HCT116 (cell line): Measurements from ENCODE around the gene STAT6. TPM values are rescaled to one million over a fixed set of nuclear protein-coding genes. Genes with fewer than 3 reads are reported as not detected.

Source experiments
- ATAC-seq: fragments of 200-7000 bp; cut with Tn5 transposase; 2 replicates; pipeline ENCODE4 v1.9.1; 2020; ENCODE audit warnings: mild to moderate bottlenecking, moderate library complexity
- BruUV-seq: library from RNA; stranded (reverse); fragments of 400-500 nt; replicated peaks from 2 replicates; lab custom pipeline; 2021; lab: Mats Ljungman, UMichigan
- CTCF ChIA-PET: fragments of 300-600 bp; sonication (Branson Sonifier 250); formaldehyde crosslinking; loops from one replicate; lab custom pipeline; 2021; ENCODE audit warnings: antibody characterized with exemption; lab: Charles Lee
- POLR2A ChIA-PET: fragments of 300-600, 350-600 bp; sonication (Branson Sonifier 250); formaldehyde crosslinking; loops from one replicate; lab custom pipeline; 2021; ENCODE audit warnings: antibody characterized with exemption; lab: Charles Lee
- RAD21 ChIA-PET, 2 experiments: fragments of 300-600 bp; sonication (Branson Sonifier 250); formaldehyde crosslinking; loops; one replicate each; lab custom pipeline; 2023; ENCODE audit warnings: low total read pairs in 2 of 2; ENCODE audit not compliant: uncharacterized antibody in 2 of 2, unreplicated experiment in 2 of 2, low non-redundant PET in 1 of 2; lab: Charles Lee
- DNase-seq: peaks from one replicate; pipeline ENCODE4 v3.0.0-alpha.2; 2010; ENCODE audit warnings: low read depth, low spot score
- H2AFZ ChIP-seq: fragments of 200-600 bp; shearing (Covaris generic), sonication (generic); 2 replicates; pipeline ENCODE4 v1.6.1; 2017; ENCODE audit warnings: low read depth, mixed run types, mixed read lengths, antibody characterized with exemption, low read length; ENCODE audit not compliant: poor library complexity, severe bottlenecking
- H3K27ac ChIP-seq: 2 replicates; pipeline ENCODE4 v1.5.1; 2012; ENCODE audit warnings: low read depth, low read length
- H3K27me3 ChIP-seq: fragments of 200-600 bp; sonication (generic); 2 replicates; pipeline ENCODE4 v1.6.1; 2016; ENCODE audit warnings: mixed run types, low read length, mixed read lengths; ENCODE audit not compliant: insufficient read depth
- H3K36me3 ChIP-seq, 2 experiments: fragments of 200-500 bp in 1 of 2; fragments of 200-600 bp in 1 of 2; sonication (Bioruptor generic) in 1 of 2; sonication (generic) in 1 of 2; 2 replicates each; pipeline versions ENCODE4 v1.5.1 to v1.6.1; 2014 to 2016; ENCODE audit warnings: low read length in 2 of 2, inconsistent platforms in 1 of 2, mixed read lengths in 1 of 2, mixed run types in 1 of 2; ENCODE audit not compliant: insufficient read depth in 2 of 2, control insufficient read depth in 1 of 2
- H3K4me1 ChIP-seq, 2 experiments: fragments of 200-600 bp in 1 of 2; sonication (generic) in 1 of 2; 2 replicates each; pipeline versions ENCODE4 v1.5.1 to v1.6.1; 2012 to 2017; ENCODE audit warnings: low read length in 2 of 2, inconsistent platforms in 1 of 2, mild to moderate bottlenecking in 1 of 2, mixed read lengths in 1 of 2, mixed run types in 1 of 2, moderate library complexity in 1 of 2; ENCODE audit not compliant: insufficient read depth in 2 of 2, control insufficient read depth in 1 of 2
- H3K4me2 ChIP-seq: fragments of 200-600 bp; sonication (generic); 2 replicates; pipeline ENCODE4 v1.6.1; 2017; ENCODE audit warnings: mixed run types, low read length, mixed read lengths
- H3K4me3 ChIP-seq, 2 experiments: fragments of 200-600 bp in 1 of 2; sonication (generic) in 1 of 2; replicated peaks in 1 of 2; 2 replicates each; pipeline ENCODE4 v1.5.1; 2011 to 2016; ENCODE audit warnings: low read length in 2 of 2, control low read depth in 1 of 2, low read depth in 1 of 2, mild to moderate bottlenecking in 1 of 2, mixed read lengths in 1 of 2, mixed run types in 1 of 2
- H3K79me2 ChIP-seq: fragments of 200-600 bp; sonication (generic); 2 replicates; pipeline ENCODE4 v1.6.1; 2017; ENCODE audit warnings: mild to moderate bottlenecking, mixed run types, low read length, moderate library complexity, mixed read lengths; ENCODE audit not compliant: insufficient read depth
- H3K9ac ChIP-seq: fragments of 200-600 bp; sonication (generic); 2 replicates; pipeline ENCODE4 v1.6.1; 2016; ENCODE audit warnings: low read length, mixed read lengths
- H3K9me2 ChIP-seq: fragments of 200-600 bp; sonication (generic), shearing (Covaris generic); 2 replicates; pipeline ENCODE4 v1.6.1; 2017; ENCODE audit warnings: mixed run types, mild to moderate bottlenecking, moderate library complexity; ENCODE audit not compliant: insufficient read depth
- H3K9me3 ChIP-seq, 2 experiments: fragments of 200-500 bp in 1 of 2; fragments of 200-600 bp in 1 of 2; sonication (Bioruptor generic) in 1 of 2; sonication (generic) in 1 of 2; 2 replicates each; pipeline ENCODE4 v1.6.1; 2014 to 2017; ENCODE audit warnings: low read length in 2 of 2, mixed read lengths in 2 of 2, inconsistent platforms in 1 of 2, low read depth in 1 of 2, mild to moderate bottlenecking in 1 of 2, mixed run types in 1 of 2, moderate library complexity in 1 of 2; ENCODE audit not compliant: control insufficient read depth in 1 of 2, insufficient read depth in 1 of 2
- H4K20me1 ChIP-seq: fragments of 200-600 bp; sonication (generic), shearing (Covaris generic); 2 replicates; pipeline ENCODE4 v1.6.1; 2017; ENCODE audit warnings: mixed run types, mild to moderate bottlenecking, moderate library complexity; ENCODE audit not compliant: insufficient read depth
- CEBPB ChIP-seq: IDR thresholded peaks from 2 replicates; pipeline ENCODE4 v1.6.1; 2012; ENCODE audit warnings: low read depth
- JUND ChIP-seq: IDR thresholded peaks from 2 replicates; pipeline ENCODE4 v1.6.1; 2012
- MAX ChIP-seq: IDR thresholded peaks from 2 replicates; pipeline ENCODE4 v1.6.1; 2012
- POLR2A ChIP-seq: IDR thresholded peaks from 2 replicates; pipeline ENCODE4 v1.7.0; 2011; ENCODE audit warnings: borderline replicate concordance; ENCODE audit not compliant: insufficient read depth, insufficient read length; ENCODE audit errors: extremely low read depth
- SP1 ChIP-seq: IDR thresholded peaks from 2 replicates; pipeline ENCODE4 v1.6.1; 2012; ENCODE audit warnings: low read depth
- SRF ChIP-seq: IDR thresholded peaks from 2 replicates; pipeline ENCODE4 v1.6.1; 2012; ENCODE audit warnings: low read depth
- TCF7L2 ChIP-seq: IDR thresholded peaks from 2 replicates; pipeline ENCODE4 v1.7.0; 2011; ENCODE audit warnings: borderline replicate concordance, inconsistent platforms; ENCODE audit not compliant: insufficient read depth, insufficient read length; ENCODE audit errors: extremely low read depth
- YY1 ChIP-seq: IDR thresholded peaks from 2 replicates; pipeline ENCODE4 v1.6.1; 2011; ENCODE audit warnings: low read length, low read depth, moderate library complexity, mild to moderate bottlenecking; ENCODE audit not compliant: insufficient replicate concordance; ENCODE audit errors: extremely low read depth
- intact Hi-C: fragments of 100-400 bp; cut with micrococcal nuclease; formaldehyde crosslinking; loops from 2 replicates; pipeline ENCODE4 v1.10.0; 2022
- total RNA-seq: library from RNA; stranded (reverse); gene quantifications from one replicate; pipeline ENCODE4 v1.2.1, GENCODE V29; 2021; ENCODE audit not compliant: unreplicated experiment
- TF ChIP-seq, protein P1 (sequence below): IDR thresholded peaks from 2 replicates; pipeline ENCODE4 v1.6.1; 2011; ENCODE audit warnings: mild to moderate bottlenecking, low read length, moderate library complexity; ENCODE audit not compliant: insufficient replicate concordance; ENCODE audit errors: extremely low read depth
- TF ChIP-seq, protein P2 (sequence below): IDR thresholded peaks from 2 replicates; pipeline ENCODE4 v1.6.1; 2012; ENCODE audit warnings: low read depth

STAT6 gene
- total RNA-seq, 1 experiment from 2014 or later, result 78.5 TPM

GRCh38 chr12:57141249-57141648, 30.1 kb upstream of the STAT6 start:
- H3K4me2 ChIP-seq, result no peak overlapping the region
- RAD21 ChIA-PET, result no interaction called here
- peaks cover 0 to 18% of the 10 kb centered on the region in 2 experiments; a peak in 2 of 4 replicates for H3K36me3 ChIP-seq
- ATAC-seq (no peak), DNase-seq (no peak)
- BruUV-seq, result no TSS peak
- intact Hi-C loops, result no loop called here
- no peak overlapping the region for H3K27ac ChIP-seq
- H3K9ac ChIP-seq, result no peak overlapping the region
- no peaks in the 10 kb centered on the region for H3K9me2 ChIP-seq
- H3K27me3 ChIP-seq, result no peaks in the 10 kb centered on the region
- H3K79me2 ChIP-seq, result no peaks in the 10 kb centered on the region
- H3K4me1 ChIP-seq, result no peaks in the 10 kb centered on the region
- TF ChIP-seq POLR2A (no peak), TCF7L2 (no peak), MAX (no peak), JUND (no peak), SP1 (no peak), CEBPB (no peak), SRF (no peak), YY1 (no peak)
- TF ChIP-seq, protein P1, sequence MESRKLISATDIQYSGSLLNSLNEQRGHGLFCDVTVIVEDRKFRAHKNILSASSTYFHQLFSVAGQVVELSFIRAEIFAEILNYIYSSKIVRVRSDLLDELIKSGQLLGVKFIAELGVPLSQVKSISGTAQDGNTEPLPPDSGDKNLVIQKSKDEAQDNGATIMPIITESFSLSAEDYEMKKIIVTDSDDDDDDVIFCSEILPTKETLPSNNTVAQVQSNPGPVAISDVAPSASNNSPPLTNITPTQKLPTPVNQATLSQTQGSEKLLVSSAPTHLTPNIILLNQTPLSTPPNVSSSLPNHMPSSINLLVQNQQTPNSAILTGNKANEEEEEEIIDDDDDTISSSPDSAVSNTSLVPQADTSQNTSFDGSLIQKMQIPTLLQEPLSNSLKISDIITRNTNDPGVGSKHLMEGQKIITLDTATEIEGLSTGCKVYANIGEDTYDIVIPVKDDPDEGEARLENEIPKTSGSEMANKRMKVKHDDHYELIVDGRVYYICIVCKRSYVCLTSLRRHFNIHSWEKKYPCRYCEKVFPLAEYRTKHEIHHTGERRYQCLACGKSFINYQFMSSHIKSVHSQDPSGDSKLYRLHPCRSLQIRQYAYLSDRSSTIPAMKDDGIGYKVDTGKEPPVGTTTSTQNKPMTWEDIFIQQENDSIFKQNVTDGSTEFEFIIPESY, result no peak
- TF ChIP-seq, protein P2, sequence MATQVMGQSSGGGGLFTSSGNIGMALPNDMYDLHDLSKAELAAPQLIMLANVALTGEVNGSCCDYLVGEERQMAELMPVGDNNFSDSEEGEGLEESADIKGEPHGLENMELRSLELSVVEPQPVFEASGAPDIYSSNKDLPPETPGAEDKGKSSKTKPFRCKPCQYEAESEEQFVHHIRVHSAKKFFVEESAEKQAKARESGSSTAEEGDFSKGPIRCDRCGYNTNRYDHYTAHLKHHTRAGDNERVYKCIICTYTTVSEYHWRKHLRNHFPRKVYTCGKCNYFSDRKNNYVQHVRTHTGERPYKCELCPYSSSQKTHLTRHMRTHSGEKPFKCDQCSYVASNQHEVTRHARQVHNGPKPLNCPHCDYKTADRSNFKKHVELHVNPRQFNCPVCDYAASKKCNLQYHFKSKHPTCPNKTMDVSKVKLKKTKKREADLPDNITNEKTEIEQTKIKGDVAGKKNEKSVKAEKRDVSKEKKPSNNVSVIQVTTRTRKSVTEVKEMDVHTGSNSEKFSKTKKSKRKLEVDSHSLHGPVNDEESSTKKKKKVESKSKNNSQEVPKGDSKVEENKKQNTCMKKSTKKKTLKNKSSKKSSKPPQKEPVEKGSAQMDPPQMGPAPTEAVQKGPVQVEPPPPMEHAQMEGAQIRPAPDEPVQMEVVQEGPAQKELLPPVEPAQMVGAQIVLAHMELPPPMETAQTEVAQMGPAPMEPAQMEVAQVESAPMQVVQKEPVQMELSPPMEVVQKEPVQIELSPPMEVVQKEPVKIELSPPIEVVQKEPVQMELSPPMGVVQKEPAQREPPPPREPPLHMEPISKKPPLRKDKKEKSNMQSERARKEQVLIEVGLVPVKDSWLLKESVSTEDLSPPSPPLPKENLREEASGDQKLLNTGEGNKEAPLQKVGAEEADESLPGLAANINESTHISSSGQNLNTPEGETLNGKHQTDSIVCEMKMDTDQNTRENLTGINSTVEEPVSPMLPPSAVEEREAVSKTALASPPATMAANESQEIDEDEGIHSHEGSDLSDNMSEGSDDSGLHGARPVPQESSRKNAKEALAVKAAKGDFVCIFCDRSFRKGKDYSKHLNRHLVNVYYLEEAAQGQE, result no peak
- no peaks in the 10 kb centered on the region for H4K20me1 ChIP-seq
- CTCF ChIA-PET, result interaction anchor here (1.0 kb wide), 2 partner anchors 17 to 34 kb away, joined by 3 read pairs; no protein-coding TSS in a partner anchor
- no peak overlapping the region for H2AFZ ChIP-seq
- no peak overlapping the region for H3K4me3 ChIP-seq
- H3K9me3 ChIP-seq, result no peaks in the 10 kb centered on the region
- POLR2A ChIA-PET, result no interaction called here
